GM19238 (cell line): ENCODE data around the gene ANP32D.
A peak's percentile ranks its signal among the peaks of the same experiment; 100 is the strongest.
"Not testable (repeated sequence)": the region's sequence is repeated elsewhere in the genome, so short reads cannot be mapped to it uniquely, and the experiment has no call there.

Experiments
- DNase-seq: peaks from one replicate; pipeline ENCODE4 v3.0.0; 2011; ENCODE audit warnings: low spot score; ENCODE audit not compliant: insufficient read length

The ANP32D gene

GRCh38 chr12:48500281-48500680, 27.9 kb downstream of the ANP32D start:
- DNase-seq, result not testable (repeated sequence)

GRCh38 chr12:48506836-48507235, 34.5 kb downstream of the ANP32D start:
- DNase-seq, result not testable (repeated sequence)

GRCh38 chr12:48508987-48509386, 36.6 kb downstream of the ANP32D start:
- DNase-seq, result no peak

- no peak for DNase-seq
Observed at GRCh38 chr12:48510111-48510510, 37.8 kb downstream of the ANP32D start.

- DNase-seq, result peak; percentile 9
Observed at GRCh38 chr12:48512855-48513254, 40.5 kb downstream of the ANP32D start.

GRCh38 chr12:48514728-48515127, 42.4 kb downstream of the ANP32D start:
- no peak for DNase-seq

GRCh38 chr12:48520381-48520780, 48.0 kb downstream of the ANP32D start:
- DNase-seq, result not testable (repeated sequence)
